ENCODE data around the gene NT5C2. TPM values are rescaled to one million over a fixed set of nuclear protein-coding genes. Genes with fewer than 3 reads are reported as not detected.
"Not testable (repeated sequence)": the region's sequence is repeated elsewhere in the genome, so short reads cannot be mapped to it uniquely, and the experiment has no call there.

NT5C2 gene
- total RNA-seq, 2 donors from 2014 or later: 50.4 to 50.6 TPM

GRCh38 chr10:103078676-103079075, 114.4 kb downstream of the NT5C2 start:
- intact Hi-C loops (cut with DNase I): loop anchor here in 1 of 2 donors (10.0 kb wide), 1 partner anchor 234 kb away; no protein-coding TSS in a partner anchor
- no peak for DNase-seq (ENCODE audit: low spot score)

DNA sequence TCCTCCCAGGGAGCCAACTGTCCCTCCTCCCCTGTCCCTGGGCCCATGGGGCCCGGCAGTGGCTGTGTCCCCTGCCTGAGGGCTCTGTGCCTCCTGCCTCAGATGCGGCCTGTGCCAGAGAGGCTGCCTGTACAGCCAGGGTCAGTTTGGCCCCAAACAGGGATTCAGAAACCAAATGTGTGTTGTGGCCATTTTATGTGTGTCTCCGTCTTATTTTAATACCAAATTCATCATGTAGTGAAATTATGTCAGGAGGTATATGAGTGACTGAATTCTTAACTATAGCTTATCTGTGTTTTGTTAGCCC, 114.8 kb downstream of the NT5C2 start:
- intact Hi-C loops (cut with DNase I): loop anchor here in 1 of 2 donors (10.0 kb wide), 1 partner anchor 233 kb away; no protein-coding TSS in a partner anchor
- DNase-seq (ENCODE audit: low spot score): no peak

- intact Hi-C loops (cut with DNase I): loop anchor here in 1 of 2 donors (10.0 kb wide), 1 partner anchor 233 kb away; no protein-coding TSS in a partner anchor
- DNase-seq (ENCODE audit: low spot score): no peak
Measured at GRCh38 chr10:103077491-103078308, 115.4 kb downstream of the NT5C2 start.

DNA sequence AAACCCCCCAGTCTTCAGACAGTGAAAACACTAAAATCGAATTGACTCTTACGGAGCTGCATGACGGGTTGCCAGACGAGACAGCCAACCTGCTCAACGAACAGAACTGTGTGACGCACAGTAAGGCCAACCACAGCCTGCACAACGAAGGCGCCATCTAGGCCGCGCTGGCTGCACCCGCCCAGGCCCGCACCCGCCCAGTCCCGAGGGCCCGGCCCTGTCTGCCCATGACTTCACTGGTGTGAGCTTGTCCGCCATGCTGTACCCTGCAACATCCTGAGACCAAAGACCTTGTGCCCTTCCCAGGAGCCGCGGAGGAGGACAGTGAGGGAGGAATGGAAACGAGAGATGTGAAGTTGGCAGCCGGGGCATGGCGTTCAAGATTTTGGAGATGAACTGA, 116.1 kb downstream of the NT5C2 start:
- no peak for DNase-seq (ENCODE audit: low spot score)
- intact Hi-C loops (cut with DNase I): loop anchor here in 1 of 2 donors (10.0 kb wide), 1 partner anchor 232 kb away; no protein-coding TSS in a partner anchor

GRCh38 chr10:103072891-103073290, 120.2 kb downstream of the NT5C2 start:
- intact Hi-C loops (cut with DNase I): loop anchor here (5.0 to 10.0 kb wide), 2 partner anchors 156 to 228 kb away; partner anchors contain the start of gene CNNM2 (in 1 of the 2)
- DNase-seq (ENCODE audit: low spot score): no peak

DNA sequence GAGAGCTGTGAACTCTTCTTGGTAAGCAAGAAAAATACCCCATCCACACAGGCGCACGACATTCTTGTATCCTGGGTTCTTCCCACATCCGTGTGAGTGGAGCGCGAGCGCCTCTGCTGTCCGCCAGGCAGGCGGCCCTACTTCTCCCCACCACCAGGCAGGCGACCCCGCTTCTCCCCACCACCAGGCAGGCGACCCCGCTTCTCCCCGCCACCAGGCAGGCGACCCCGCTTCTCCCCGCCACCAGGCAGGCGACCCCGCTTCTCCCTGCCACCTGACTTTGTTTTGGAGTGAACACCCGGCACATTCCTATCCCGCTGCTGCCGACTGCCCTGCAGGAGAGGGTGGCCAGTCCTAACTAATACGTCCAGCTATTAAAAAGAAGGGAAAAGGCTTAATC, 120.8 kb downstream of the NT5C2 start:
- intact Hi-C loops (cut with DNase I): loop anchor here (5.0 to 10.0 kb wide), 2 partner anchors 155 to 227 kb away; partner anchors contain the start of gene CNNM2 (in 1 of the 2)
- no peak for DNase-seq (ENCODE audit: low spot score)

- no peak for DNase-seq (ENCODE audit: low spot score)
- intact Hi-C loops (cut with DNase I): loop anchor here (2.0 to 10.0 kb wide), 3 partner anchors 152 to 225 kb away; partner anchors contain the start of gene CNNM2 (in 1 of the 2)
Measured at GRCh38 chr10:103069453-103070331, 123.4 kb downstream of the NT5C2 start.

DNA sequence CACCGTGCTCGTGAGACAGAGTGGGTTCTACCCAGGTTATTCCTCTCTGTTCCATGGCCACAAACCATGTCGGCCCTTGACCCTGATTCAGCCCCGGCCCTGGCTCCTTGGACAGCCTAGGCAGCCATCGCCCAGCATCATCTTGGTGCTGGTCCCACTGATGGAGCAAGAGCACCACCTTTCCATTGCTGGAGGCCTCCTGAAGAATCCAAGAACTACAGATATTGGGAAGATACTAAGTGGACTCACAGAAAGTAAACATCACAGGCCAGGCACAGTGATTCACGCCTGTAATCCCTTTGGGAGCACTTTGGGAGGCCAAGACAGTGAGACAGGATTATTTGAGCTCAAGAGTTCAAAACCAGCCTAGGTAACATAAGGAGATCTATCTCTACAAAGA, 125.1 kb downstream of the NT5C2 start:
- no peak for DNase-seq (ENCODE audit: low spot score)
- intact Hi-C loops (cut with DNase I): loop anchor here in 1 of 2 donors (2.0 kb wide), 1 partner anchor 151 kb away; no protein-coding TSS in a partner anchor

DNA sequence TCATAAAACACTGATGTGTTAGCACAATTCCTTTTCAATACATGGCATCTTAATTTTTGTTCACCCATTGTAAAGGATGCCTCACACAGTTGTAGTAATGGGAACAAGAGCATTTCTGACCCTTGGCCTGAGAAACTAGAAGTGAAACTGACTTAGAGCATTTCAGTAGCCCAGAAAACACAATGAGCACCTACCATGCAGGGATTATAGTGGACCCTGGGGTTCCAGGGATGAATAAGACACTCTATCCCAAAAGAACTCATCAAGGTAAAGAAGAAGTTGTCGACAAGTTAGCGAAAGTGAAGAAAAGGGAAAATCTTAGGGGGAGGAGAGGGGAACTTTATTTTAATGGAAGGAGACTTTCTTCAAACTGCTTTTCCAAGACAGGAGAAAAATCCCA, 125.6 kb downstream of the NT5C2 start:
- intact Hi-C loops (cut with DNase I): no loop called here
- no peak for DNase-seq (ENCODE audit: low spot score)

DNA sequence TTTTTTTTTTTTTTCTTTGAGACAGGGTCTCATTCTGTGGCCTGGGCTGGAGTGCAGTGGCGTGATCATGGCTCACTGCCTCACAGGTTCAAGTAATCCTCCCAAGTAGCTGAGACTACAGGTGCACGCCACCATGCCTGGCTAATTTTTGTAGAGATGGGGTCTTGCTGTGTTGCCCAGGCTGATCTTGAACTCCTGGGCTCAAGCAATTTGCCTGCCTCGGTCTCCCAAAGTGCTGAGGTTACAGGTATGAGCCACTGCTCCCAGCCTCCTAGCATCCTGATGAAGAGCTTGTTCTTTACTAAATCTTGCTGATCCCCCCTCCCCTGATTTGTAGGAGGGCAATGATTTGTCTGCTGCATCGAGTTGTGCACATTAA, 126.0 kb downstream of the NT5C2 start:
- DNase-seq (ENCODE audit: low spot score); intact Hi-C loops (cut with DNase I): not testable (repeated sequence)

DNA sequence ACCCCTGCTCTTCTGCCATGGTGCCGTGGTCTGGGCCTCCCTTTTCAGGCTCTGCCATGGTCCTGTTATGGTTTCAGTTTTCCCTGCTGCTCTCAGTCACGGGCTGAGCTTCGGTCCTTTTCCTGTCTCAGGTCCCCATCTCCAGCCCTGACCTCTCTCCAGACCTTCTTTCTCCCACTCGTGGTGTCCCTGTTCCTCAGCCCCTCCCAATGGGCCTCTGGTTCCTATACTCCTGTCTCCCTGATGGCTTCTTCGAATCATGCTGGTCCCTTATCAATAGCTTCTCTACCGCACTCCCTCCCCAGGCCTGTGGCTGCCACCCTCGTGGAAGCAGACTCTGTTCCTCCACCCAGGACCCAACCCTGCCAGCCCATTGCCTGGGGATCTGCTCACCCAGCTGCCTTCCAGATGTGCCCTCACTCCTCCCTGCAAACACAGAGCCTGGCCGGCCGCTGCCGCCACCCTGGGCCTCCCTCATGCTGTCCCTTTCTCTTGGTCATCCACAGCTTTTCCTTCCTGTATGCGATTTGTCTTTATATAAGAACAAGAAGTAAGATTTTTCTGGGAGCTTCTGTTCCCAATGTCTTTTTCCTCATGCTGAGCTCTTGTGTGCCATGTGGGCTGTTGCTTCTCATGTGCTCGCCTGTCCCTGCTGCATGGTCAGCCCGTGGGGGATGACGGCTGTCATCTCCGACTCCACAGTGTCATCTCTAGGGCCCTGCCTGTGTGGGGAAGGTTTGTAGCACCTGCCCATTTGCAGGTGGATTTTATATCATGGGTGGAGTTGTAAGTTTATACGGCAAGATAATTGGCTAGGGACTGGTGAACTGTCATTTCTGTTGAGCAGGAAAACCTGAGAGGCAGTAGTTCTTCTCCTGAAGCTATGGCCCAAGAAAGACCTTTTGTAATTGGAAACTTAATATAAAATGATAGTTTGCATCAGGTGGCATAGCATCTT, 126.7 kb downstream of the NT5C2 start:
- intact Hi-C loops (cut with DNase I): no loop called here
- DNase-seq (ENCODE audit: low spot score): no peak

DNA sequence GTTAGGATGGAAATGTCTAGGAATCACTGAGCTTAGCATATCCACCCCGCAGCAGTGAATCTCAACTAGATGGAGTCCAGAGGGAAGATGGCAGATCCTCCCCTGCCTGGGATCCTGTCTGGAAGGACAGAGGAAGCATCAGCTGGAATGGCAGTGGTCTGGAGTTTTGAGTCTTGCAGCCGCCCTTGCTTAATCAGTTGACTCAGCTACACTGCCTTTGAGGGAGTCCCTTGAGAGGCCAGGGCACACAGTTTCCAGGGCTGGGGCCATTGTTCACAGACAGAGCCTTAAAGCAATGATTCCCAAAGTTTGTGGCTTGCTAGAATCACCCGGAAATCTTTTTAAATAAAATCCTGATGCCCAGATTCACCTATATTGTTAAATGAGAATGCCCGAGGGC, 128.1 kb downstream of the NT5C2 start:
- intact Hi-C loops (cut with DNase I): no loop called here

DNA sequence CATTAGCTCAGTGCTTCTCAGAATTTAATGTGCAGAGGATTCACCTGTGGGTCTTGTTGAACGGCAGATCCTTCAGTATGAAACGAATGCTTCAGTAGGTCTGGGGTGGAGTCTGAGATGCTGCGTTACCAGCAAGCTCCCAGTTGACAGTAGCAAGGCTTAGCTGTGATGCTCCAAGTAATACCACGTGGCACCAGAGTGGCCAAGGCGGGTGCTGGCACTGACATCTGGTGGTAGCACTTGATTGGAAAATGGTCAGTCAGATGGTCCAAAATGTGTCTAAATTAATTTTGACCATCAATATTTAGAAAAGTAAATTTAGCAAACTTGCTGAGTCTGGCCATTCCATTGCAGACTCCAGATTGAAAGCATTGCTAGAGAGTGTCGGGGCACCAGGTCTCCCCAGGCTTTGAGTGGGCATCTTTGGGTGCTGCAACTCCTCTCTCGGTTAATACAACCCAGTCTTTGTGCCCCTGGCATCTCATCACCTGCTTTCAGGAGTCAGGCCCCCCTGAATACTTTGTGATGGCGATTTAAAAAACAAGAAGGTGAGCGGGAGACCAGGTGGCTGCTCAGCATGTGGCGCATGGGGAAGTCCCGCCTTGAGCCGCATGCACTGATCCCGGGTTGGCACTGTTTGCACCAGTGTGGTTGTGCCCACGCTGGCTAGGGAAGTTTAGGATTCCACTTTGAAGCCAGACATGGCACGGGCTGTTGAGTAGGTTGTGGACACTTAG, 130.1 kb downstream of the NT5C2 start:
- intact Hi-C loops (cut with DNase I): no loop called here
- no peak for DNase-seq (ENCODE audit: low spot score)

More for the DNA sequence above, 128.1 kb downstream of the NT5C2 start:
- DNase-seq (ENCODE audit: low spot score): no peak

DNA sequence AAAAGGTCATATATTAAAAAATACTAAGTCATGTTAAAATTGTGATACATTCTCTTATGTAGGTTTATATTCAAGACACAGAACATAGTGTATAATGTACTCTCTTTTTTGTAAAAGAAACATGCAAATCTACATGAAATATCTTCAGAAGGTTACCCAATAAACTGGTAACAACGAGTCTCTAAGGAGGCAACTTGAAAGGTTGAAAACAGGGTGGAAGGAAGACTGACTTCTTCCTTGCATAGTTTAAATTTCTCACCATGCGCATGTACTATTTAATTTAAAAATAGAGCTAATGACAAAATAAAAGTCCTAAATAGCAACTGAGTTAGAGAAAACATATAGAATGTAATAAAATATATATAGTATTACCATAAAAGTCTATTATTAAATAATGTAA, 132.5 kb downstream of the NT5C2 start:
- intact Hi-C loops (cut with DNase I): no loop called here
- DNase-seq (ENCODE audit: low spot score): no peak

DNA sequence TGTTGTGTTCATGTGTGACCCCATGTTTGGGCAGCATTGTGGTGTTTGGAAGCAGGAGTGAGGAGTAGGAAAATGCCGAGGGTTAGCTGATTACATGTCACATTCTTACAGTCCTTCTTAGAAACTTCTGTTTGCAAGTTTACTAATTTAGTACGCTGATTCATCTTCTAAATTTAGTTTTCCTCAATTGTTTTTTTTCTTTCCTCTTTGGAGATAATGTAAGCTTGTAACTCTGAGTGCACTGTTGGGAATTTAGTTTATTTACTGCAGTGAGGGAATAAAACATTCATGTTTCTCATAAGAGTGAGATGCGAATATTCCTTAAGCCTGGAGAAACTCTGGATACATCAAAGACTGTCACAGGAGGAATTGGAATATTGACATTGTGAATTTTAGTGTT, 135.0 kb downstream of the NT5C2 start:
- no peak for DNase-seq (ENCODE audit: low spot score)
- intact Hi-C loops (cut with DNase I): no loop called here

DNA sequence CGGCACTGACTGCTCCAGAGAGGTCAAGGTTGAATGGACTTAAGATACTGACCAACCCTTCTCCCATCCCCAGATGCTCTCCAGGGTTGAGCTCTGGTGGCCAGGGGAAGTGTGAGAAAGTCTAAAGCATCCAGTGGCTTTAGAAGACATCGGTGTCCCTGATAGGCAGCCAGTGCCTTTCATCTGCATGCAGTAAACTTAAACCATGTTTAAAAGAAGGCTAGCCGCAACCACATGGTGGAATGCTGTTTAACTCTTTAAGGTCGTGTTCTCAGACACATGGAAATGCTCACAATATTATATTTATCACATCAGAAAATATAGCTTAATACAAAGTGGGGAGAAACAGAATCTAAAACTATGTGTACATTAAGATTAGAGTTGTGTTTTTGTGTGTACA, 138.0 kb downstream of the NT5C2 start:
- DNase-seq (ENCODE audit: low spot score): no peak
- intact Hi-C loops (cut with DNase I): no loop called here

DNA sequence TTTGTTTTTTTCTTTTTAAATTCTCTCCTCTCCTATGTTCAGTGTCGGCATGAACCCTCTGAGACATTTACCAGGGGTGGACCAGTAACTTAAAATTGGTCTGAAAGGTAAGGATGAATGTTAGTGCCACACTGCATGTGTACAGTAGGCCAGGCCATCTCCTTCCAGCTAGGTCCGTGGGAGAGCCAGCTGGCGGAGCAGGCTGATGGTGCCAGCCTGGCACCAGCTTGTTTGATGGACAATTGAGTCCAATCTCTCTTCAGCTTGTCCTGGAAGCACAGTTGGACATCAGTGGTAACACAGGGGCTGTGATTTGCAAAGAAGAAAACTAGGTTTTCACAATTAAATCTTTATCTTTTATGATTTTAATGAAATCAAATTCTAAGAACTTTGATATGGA, 138.5 kb downstream of the NT5C2 start:
- intact Hi-C loops (cut with DNase I): no loop called here
- no peak for DNase-seq (ENCODE audit: low spot score)

Measured in posterior vena cava (tissue), 2 donors.